Neuron (in vitro differentiated cells): ENCODE results near the gene DENND4C.

Experiments used
- H2AFZ ChIP-seq: one replicate; pipeline ENCODE4 v1.6.1; 2013; ENCODE audit warnings: low read depth, mild to moderate bottlenecking, inconsistent platforms, low read length, moderate library complexity
- H3K27me3 ChIP-seq: one replicate; pipeline ENCODE4 v1.6.1; 2013; ENCODE audit warnings: low read length; ENCODE audit not compliant: insufficient read depth
- H3K36me3 ChIP-seq: one replicate; pipeline ENCODE4 v1.6.1; 2013; ENCODE audit warnings: low read length; ENCODE audit not compliant: insufficient read depth
- H3K4me1 ChIP-seq: one replicate; pipeline ENCODE4 v1.6.1; 2013; ENCODE audit warnings: low read length; ENCODE audit not compliant: insufficient read depth
- H3K4me3 ChIP-seq: 2 replicates; pipeline ENCODE4 v1.5.1; 2013; ENCODE audit warnings: mild to moderate bottlenecking, low read length, moderate library complexity
- H3K9me3 ChIP-seq: one replicate; pipeline ENCODE4 v1.6.1; 2013; ENCODE audit warnings: low read length

DENND4C gene

GRCh38 chr9:19298436-19299000, 68.0 kb downstream of the DENND4C start:
- H3K27me3 ChIP-seq: no peaks in the 10 kb centered on the region
- H3K4me3 ChIP-seq: no peak overlapping the region
- H3K4me1 ChIP-seq: no peaks in the 10 kb centered on the region
- peaks cover 56% of the 10 kb centered on the region for H3K36me3 ChIP-seq
- H3K9me3 ChIP-seq: no peaks in the 10 kb centered on the region
- H2AFZ ChIP-seq: no peak overlapping the region

- Histone ChIP-seq H3K9me3 (no peaks in the 10 kb centered on the region), H3K36me3 (peaks cover 44% of the 10 kb centered on the region), H3K4me1 (no peaks in the 10 kb centered on the region), H3K4me3 (no peak overlapping the region), H2AFZ (no peak overlapping the region), H3K27me3 (no peaks in the 10 kb centered on the region)
Observed at GRCh38 chr9:19303216-19303615, 72.7 kb downstream of the DENND4C start.

- Histone ChIP-seq H3K4me1 (no peaks in the 10 kb centered on the region), H3K9me3 (no peaks in the 10 kb centered on the region), H2AFZ (no peak overlapping the region), H3K27me3 (no peaks in the 10 kb centered on the region), H3K36me3 (peaks cover 23% of the 10 kb centered on the region), H3K4me3 (no peak overlapping the region)
Observed at GRCh38 chr9:19306568-19306967, 76.1 kb downstream of the DENND4C start.

GRCh38 chr9:19310246-19310645, 79.8 kb downstream of the DENND4C start:
- Histone ChIP-seq H3K4me1 (no peaks in the 10 kb centered on the region), H3K4me3 (no peak overlapping the region), H3K36me3 (peaks cover 9% of the 10 kb centered on the region), H3K9me3 (no peaks in the 10 kb centered on the region), H2AFZ (no peak overlapping the region), H3K27me3 (no peaks in the 10 kb centered on the region)

- Histone ChIP-seq H2AFZ (no peak overlapping the region), H3K4me1 (no peaks in the 10 kb centered on the region), H3K36me3 (peaks cover 13% of the 10 kb centered on the region), H3K9me3 (no peaks in the 10 kb centered on the region), H3K4me3 (no peak overlapping the region), H3K27me3 (no peaks in the 10 kb centered on the region)
Observed at GRCh38 chr9:19313573-19313972, 83.1 kb downstream of the DENND4C start.

- Histone ChIP-seq H3K36me3 (peaks cover 22% of the 10 kb centered on the region), H2AFZ (no peak overlapping the region), H3K9me3 (no peaks in the 10 kb centered on the region), H3K27me3 (no peaks in the 10 kb centered on the region), H3K4me3 (no peak overlapping the region), H3K4me1 (no peaks in the 10 kb centered on the region)
Observed at GRCh38 chr9:19320495-19320894, 90.0 kb downstream of the DENND4C start.

- Histone ChIP-seq H3K27me3 (no peaks in the 10 kb centered on the region), H3K4me3 (no peak overlapping the region), H3K36me3 (peaks cover 52% of the 10 kb centered on the region), H3K9me3 (peaks cover 3% of the 10 kb centered on the region), H3K4me1 (no peaks in the 10 kb centered on the region), H2AFZ (no peak overlapping the region)
Observed at GRCh38 chr9:19331877-19332276, 101.4 kb downstream of the DENND4C start.

- H3K27me3 ChIP-seq: no peaks in the 10 kb centered on the region
- no peak overlapping the region for H2AFZ ChIP-seq
- H3K36me3 ChIP-seq: peaks cover 54% of the 10 kb centered on the region
- no peak overlapping the region for H3K4me3 ChIP-seq
- no peaks in the 10 kb centered on the region for H3K4me1 ChIP-seq
- no peaks in the 10 kb centered on the region for H3K9me3 ChIP-seq
Observed at GRCh38 chr9:19336166-19336565, 105.7 kb downstream of the DENND4C start.

- H3K27me3 ChIP-seq: no peaks in the 10 kb centered on the region
- H2AFZ ChIP-seq: no peak overlapping the region
- no peaks in the 10 kb centered on the region for H3K4me1 ChIP-seq
- peaks cover 56% of the 10 kb centered on the region for H3K36me3 ChIP-seq
- H3K9me3 ChIP-seq: no peaks in the 10 kb centered on the region
- no peak overlapping the region for H3K4me3 ChIP-seq
Observed at GRCh38 chr9:19342947-19343346, 112.5 kb downstream of the DENND4C start.

GRCh38 chr9:19358701-19359100, 128.2 kb downstream of the DENND4C start:
- peaks cover 73% of the 10 kb centered on the region for H3K36me3 ChIP-seq
- no peaks in the 10 kb centered on the region for H3K9me3 ChIP-seq
- H2AFZ ChIP-seq: no peak overlapping the region
- H3K27me3 ChIP-seq: no peaks in the 10 kb centered on the region
- no peaks in the 10 kb centered on the region for H3K4me1 ChIP-seq
- no peak overlapping the region for H3K4me3 ChIP-seq

GRCh38 chr9:19369107-19369506, 138.6 kb downstream of the DENND4C start:
- Histone ChIP-seq H3K9me3 (no peaks in the 10 kb centered on the region), H3K4me3 (no peak overlapping the region), H3K36me3 (peaks cover 54% of the 10 kb centered on the region), H3K4me1 (no peaks in the 10 kb centered on the region), H3K27me3 (no peaks in the 10 kb centered on the region), H2AFZ (no peak overlapping the region)

- no peaks in the 10 kb centered on the region for H3K27me3 ChIP-seq
- no peak overlapping the region for H2AFZ ChIP-seq
- no peak overlapping the region for H3K4me3 ChIP-seq
- no peaks in the 10 kb centered on the region for H3K9me3 ChIP-seq
- peaks cover 62% of the 10 kb centered on the region for H3K36me3 ChIP-seq
- H3K4me1 ChIP-seq: no peaks in the 10 kb centered on the region
Observed at GRCh38 chr9:19371942-19372341, 141.4 kb downstream of the DENND4C start.

GRCh38 chr9:19372567-19372966, 142.1 kb downstream of the DENND4C start:
- Histone ChIP-seq H3K4me3 (no peak overlapping the region), H3K27me3 (no peaks in the 10 kb centered on the region), H3K9me3 (no peaks in the 10 kb centered on the region), H2AFZ (no peak overlapping the region), H3K4me1 (peaks cover 3% of the 10 kb centered on the region), H3K36me3 (peaks cover 68% of the 10 kb centered on the region)

- Histone ChIP-seq H3K36me3 (peaks cover 69% of the 10 kb centered on the region), H3K4me1 (peaks cover 12% of the 10 kb centered on the region), H2AFZ (no peak overlapping the region), H3K4me3 (no peak overlapping the region), H3K27me3 (no peaks in the 10 kb centered on the region), H3K9me3 (no peaks in the 10 kb centered on the region)
Observed at GRCh38 chr9:19373527-19373926, 143.0 kb downstream of the DENND4C start.
